Hepatocyte (in vitro differentiated cells): ENCODE data around the gene UBE2Q1.

ENCODE experiments used
- CTCF ChIP-seq: fragments of 200-600 bp; sonication (generic); IDR thresholded peaks from 2 replicates; pipeline ENCODE4 v1.5.1; 2016; ENCODE audit warnings: antibody characterized with exemption, mild to moderate bottlenecking; ENCODE audit not compliant: poor library complexity
- EZH2 ChIP-seq: fragments of 200-600 bp; sonication (generic); IDR thresholded peaks from 2 replicates; pipeline ENCODE4 v1.6.1; 2016; ENCODE audit warnings: antibody characterized with exemption, mild to moderate bottlenecking, borderline replicate concordance
- EZH2phosphoT487 ChIP-seq: fragments of 200-600 bp; sonication (generic); IDR thresholded peaks from one replicate; pipeline ENCODE4 v1.6.1; 2018; ENCODE audit warnings: antibody characterized with exemption, mild to moderate bottlenecking, low read depth, moderate library complexity; ENCODE audit not compliant: unreplicated experiment, severe bottlenecking

GRCh38 chr1:154568157-154568815, 9.8 kb upstream of the UBE2Q1 start:
- TF ChIP-seq CTCF (no peak), EZH2 (no peak), EZH2phosphoT487 (no peak)
